Dermis microvascular lymphatic vessel endothelial cell (primary cell): ENCODE results near the gene UNKL. TPM values are rescaled to one million over a fixed set of nuclear protein-coding genes. Genes with fewer than 3 reads are reported as not detected.
A peak's percentile ranks its signal among the peaks of the same experiment; 100 is the strongest.

Source experiments
- DNase-seq, 2 donors: peaks; one replicate each; pipeline versions ENCODE4 v3.0.0 to v3.0.0-alpha.2; 2010; ENCODE audit warnings: low read depth in 2 of 2
- total RNA-seq: library from RNA; depleted of rRNA; stranded (reverse); fragments of >200 nt; gene quantifications from 2 replicates; pipeline ENCODE4 v1.2.1, GENCODE V29; 2014

UNKL gene, protein sequence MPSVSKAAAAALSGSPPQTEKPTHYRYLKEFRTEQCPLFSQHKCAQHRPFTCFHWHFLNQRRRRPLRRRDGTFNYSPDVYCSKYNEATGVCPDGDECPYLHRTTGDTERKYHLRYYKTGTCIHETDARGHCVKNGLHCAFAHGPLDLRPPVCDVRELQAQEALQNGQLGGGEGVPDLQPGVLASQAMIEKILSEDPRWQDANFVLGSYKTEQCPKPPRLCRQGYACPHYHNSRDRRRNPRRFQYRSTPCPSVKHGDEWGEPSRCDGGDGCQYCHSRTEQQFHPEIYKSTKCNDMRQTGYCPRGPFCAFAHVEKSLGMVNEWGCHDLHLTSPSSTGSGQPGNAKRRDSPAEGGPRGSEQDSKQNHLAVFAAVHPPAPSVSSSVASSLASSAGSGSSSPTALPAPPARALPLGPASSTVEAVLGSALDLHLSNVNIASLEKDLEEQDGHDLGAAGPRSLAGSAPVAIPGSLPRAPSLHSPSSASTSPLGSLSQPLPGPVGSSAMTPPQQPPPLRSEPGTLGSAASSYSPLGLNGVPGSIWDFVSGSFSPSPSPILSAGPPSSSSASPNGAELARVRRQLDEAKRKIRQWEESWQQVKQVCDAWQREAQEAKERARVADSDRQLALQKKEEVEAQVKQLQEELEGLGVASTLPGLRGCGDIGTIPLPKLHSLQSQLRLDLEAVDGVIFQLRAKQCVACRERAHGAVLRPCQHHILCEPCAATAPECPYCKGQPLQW
- 5.3 and 9.1 TPM in 2 replicates for total RNA-seq

- DNase-seq: peak; percentile 36 to 66
Observed at GRCh38 chr16:1414532-1415260, at the start of gene UNKL. TSS of gene UNKL (minus strand) at chr16:1414704. CDS start at chr16:1414691, 13 bp downstream.

DNA sequence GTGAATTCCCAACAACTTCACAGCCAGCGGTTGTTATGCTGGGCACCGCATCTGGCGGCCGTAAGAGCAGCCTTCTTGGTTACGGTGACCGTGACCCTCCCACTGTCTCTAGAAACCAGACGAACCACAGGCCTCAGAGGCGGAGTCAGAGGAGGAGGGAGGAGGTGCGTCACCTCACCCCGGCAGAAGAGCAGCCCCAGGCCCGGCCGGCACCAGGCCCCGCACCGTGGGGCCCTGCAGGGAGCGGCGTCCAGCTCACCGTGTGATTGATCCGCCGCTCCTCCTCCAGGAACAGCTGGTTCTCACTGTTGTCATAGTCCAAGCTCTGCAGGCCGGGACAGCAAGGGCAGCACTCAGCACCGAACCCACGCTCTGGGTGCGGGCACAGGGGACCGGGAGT, 46.6 kb upstream of the UNKL start:
- no peak for DNase-seq

GRCh38 chr16:1460602-1461138, 46.2 kb upstream of the UNKL start:
- DNase-seq: no peak

GRCh38 chr16:1459967-1460366, 45.5 kb upstream of the UNKL start:
- DNase-seq: no peak

DNA sequence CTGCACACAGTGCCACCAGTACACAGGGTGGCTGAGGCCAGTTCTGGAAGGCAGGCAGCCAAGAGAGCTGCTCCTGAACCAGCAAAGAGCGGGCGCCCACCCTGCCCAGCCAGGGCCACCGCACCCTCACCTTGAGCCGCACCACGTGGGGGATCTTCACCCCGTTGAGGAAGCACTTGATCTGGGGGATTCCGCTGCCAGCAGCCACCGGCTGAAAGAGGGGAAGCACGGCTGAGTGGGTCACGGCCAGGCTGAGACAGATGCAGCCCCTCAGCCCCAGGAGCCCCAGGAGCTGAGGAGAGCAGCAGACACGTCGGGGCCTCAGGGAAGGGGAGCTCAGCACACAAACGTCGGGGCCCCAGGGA, 44.5 kb upstream of the UNKL start:
- no peak for DNase-seq

DNA sequence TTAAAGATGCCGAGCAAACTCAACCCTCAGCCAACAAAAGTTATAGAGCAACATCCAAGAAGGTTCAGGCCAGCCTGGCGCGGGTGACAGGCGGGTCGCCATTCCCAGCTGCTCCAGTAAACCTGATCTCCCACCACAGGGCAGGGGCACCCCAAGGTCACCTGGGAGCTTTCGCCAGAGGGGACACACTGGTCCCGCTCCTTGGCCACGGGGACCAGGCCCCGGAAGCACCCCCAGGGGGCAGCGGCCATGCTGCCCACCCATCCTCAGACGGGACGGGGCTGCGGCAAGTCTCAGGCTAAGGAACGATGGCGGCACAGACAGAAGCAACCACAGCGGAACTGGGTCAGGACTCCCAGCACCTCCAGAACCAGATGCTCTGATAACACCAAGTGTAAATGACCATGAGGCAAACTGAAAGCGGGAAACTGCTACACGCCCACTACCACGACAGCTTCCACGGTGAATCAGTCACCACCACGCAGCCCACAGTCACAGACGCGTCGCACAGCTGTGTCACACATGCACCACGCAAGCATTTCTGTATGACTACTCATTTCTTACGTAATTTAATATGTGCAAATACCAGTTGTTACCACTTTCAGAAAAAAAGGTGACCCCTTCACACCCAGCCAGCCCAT, 44.0 kb upstream of the UNKL start:
- no peak for DNase-seq

- no peak for DNase-seq
Observed at GRCh38 chr16:1457489-1458245, 43.2 kb upstream of the UNKL start.

DNA sequence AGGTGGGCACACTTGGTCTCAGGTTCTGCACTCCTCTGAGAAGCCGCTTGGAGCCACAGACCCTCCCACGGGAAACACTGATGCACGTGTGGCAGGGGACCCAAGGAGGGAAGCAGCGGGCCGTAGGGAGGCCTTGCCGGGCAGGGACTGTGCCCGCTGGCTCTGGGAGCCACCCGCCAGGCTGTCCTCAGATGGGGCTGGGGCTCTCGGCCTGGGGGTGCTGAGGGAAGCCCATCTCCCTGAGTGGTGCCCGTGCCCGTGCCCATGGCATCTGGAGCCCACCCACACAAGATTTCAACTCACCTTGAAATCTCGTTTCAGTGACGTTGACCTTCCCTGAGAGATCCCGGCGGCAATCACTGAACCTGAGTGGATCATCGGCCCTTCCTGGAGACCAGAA, 42.4 kb upstream of the UNKL start:
- no peak for DNase-seq

GRCh38 chr16:1455190-1456171, 41.0 kb upstream of the UNKL start:
- no peak for DNase-seq

DNA sequence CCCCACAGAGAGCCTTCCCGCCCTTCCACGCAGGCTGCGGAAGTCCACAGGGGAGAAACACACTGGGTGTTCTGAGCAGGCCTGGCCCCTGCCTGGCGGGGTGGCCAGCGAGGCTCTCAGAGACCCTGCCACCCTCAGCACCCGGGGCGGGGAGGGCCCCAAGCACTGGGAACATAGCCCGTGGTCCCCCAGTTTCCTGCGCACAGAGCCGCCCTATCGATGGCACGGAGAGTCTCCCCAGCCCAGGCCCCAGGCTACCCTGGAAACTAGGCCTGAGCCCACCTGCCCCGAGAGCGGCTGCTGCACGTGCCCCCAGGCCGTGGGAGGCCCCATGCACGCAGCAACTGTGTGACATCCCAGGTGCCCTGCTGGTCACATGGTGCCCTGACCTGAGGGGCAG, 40.1 kb upstream of the UNKL start:
- DNase-seq: no peak

DNA sequence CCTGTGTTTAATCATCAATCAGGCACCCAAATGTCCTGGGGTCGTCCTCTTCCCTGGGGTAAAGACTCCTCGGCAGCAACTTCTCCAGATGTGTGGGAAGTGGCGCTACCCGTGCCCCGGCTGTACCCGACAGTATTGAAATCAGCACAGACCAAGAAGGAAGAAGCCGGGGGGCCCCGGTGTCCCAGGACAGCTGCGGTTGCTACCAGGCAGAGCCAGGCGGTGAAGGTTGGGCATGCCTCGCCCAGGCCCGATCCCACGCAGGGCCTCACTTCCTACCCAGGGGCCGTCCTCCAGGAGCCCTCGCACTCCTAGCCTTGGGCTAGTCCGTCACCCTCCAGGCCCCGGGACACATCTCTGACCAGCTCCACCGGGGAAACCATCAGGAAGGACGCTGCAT, 38.8 kb upstream of the UNKL start:
- DNase-seq: no peak

DNA sequence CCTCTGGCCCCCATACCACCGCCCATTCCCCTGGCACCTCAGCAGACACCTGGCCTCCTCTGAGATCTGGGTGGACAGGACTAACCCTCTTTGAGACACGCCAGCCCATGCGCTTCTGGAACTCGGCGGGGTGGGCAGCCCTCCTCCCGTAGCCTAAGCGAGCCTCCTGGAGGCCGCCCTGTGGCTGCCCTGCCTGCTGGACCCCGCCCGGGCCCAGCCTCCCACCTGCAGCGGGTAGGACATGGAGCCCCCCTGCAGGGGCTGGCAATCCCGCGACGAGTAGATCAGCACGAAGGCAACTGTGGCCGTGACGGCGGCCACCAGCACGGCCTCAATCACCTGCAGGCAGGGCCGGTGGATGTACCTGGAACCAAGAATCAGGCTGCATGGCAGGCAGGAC, 38.0 kb upstream of the UNKL start:
- no peak for DNase-seq

GRCh38 chr16:1451702-1452392, 37.3 kb upstream of the UNKL start:
- no peak for DNase-seq

DNA sequence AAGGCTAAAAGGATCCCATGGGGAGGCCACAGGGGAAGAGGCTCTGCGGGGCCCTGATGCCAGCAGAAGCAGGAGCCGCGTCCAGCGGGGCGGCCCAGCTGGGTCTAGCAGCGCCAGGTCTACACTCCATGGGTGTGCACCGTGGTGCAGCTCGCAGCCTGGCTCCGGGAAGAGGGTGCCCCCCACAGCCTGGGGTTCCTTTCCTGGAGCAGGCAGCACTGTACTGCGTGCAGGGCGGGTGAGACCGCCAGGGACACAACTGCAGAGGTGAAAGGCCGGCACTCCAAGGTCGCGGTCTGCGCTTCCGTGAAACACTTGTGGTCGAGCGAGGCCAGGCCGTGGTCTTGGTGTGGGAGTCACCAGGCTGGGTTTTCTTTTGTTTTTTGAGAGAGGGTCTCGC, 36.3 kb upstream of the UNKL start:
- DNase-seq: no peak

- DNase-seq: no peak
Observed at GRCh38 chr16:1450218-1450617, 35.7 kb upstream of the UNKL start.

GRCh38 chr16:1449201-1449788, 34.8 kb upstream of the UNKL start:
- no peak for DNase-seq

GRCh38 chr16:1448536-1449116, 34.1 kb upstream of the UNKL start:
- no peak for DNase-seq

DNA sequence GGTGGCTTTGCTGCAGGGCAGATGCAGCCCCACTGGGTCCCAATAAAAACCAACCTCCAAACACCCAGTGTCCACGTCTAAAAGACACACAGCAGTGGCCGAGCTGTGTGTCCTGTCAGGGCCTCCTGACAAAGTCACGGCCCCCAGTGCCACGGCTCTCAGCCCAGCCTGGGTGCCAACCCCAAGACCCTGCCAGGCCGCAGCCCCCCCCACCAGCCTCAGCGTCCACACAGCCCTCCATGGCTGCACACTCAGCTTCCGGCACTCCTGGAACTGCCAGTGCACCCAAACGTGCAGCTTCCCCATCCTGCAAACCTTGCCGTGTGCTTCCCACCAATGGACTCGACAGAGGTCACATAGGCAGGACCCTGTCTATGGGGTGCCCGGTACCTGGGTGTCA, 33.5 kb upstream of the UNKL start:
- no peak for DNase-seq
